Kidney tubule cell (primary cell): ENCODE results near the gene HES6.
A peak's percentile ranks its signal among the peaks of the same experiment; 100 is the strongest.
"Not testable (repeated sequence)": the region's sequence is repeated elsewhere in the genome, so short reads cannot be mapped to it uniquely, and the experiment has no call there.

Experiments
- DNase-seq: peaks from one replicate; pipeline ENCODE4 v3.0.0-alpha.2; 2018; ENCODE audit warnings: low spot score

Gene HES6

GRCh38 chr2:238273433-238273832, 33.6 kb upstream of the HES6 start:
- not testable (repeated sequence) for DNase-seq

DNA sequence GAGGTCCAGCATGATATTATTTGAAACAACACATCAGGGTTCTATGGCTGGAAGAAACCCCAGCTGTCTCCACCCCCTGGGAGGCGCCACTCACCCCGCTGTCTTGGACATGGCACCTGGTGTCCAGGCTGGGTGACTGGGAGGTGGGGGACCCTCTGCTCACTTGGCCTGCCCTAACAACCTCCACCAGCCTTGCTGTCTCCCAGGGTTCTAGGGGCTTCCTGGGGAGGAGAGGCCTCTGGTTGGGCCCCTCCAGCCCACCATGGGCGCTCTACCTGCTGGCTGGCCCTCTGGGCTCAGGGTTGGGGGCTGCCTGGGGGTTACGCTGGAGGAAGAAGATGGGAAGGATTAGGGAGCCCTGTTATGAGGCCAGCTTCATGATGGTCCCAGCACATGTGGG, 32.3 kb upstream of the HES6 start:
- DNase-seq, result no peak

DNA sequence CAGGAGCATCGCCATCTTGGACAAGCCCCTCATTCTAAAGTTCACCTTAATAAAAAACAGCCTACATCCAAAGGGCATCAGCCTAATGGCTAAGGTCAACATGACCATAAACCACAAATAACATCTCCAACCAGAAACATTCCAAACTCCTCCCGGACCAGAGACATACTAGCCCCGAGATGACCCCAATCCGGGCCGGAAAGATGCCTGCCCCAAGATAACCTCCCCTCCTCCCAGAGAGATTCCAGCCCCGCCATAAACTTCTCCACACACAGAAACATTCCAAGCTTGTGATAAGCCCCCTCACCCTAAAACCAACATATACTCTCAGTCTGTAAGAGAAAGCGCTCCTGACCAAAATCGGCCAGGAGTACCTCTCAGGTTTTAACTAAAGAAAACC, 31.8 kb upstream of the HES6 start:
- not testable (repeated sequence) for DNase-seq

DNA sequence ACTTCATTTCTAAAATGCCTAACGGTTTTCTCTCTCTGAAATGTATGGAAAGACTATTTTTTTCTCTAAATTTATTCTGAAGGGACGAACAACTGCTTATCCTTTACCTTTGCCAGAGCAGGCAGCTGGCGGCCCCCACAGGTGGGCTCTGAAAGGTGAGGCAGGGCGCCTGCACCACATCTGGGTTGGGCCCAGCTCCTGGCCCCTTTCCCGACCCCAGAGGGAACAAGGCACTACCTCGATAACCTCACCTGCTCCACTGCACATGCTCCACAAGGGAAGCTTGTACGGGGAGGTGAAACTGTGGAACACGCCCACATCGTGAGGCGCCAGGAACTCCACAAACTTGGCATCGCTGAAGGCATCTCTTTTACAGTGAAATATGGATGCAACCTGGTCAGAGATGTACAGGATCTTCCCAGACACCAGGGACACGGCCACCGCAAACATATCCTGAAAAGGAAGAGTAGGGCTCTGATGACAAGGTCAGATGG, 31.3 kb upstream of the HES6 start:
- DNase-seq, result no peak

- DNase-seq, result no peak
Measured at GRCh38 chr2:238270606-238271005, 30.8 kb upstream of the HES6 start.

- DNase-seq, result no peak
Measured at GRCh38 chr2:238269741-238270140, 29.9 kb upstream of the HES6 start.

- no peak for DNase-seq
Measured at GRCh38 chr2:238267884-238268680, 28.2 kb upstream of the HES6 start.

- peak; percentile 91 for DNase-seq
Measured at GRCh38 chr2:238267341-238267710, 27.5 kb upstream of the HES6 start.

DNA sequence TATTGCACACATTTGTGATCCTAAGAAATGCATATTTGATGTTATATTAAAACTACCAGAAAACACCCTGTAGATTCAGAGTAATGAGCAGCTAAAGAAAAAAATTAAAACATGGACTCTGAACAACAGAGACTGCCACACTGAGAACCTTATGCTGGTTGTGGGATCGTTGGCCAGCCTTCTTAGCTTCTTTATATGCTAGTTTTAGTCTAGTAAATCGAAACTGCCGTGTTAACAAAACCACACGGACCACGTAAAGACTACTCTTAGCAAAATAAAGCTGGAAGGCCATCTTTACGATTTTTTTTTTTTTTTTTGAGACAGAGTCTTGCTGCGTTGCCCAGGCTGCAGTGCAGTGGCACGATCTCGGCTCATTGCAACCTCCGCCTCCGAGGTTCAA, 25.8 kb upstream of the HES6 start:
- DNase-seq, result no peak

DNA sequence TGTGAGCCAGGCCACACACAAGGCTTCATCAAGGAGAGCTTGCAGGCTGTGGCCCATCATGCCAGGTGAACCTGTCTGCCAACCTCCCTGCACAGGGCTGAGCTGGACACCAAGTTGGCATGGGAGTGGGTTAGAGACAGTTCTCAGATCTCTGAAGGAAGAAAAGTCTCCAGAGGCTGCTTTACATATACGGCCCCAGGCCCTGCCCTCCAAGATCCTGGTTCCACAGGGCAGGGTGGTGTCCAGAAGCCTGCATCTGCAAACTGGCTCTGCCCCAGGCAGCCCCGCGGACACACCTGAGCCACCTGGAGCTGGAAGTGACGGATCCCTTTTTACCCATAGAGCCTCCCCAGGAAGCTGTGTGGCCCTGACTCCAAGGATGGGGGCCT, 24.2 kb upstream of the HES6 start:
- no peak for DNase-seq

DNA sequence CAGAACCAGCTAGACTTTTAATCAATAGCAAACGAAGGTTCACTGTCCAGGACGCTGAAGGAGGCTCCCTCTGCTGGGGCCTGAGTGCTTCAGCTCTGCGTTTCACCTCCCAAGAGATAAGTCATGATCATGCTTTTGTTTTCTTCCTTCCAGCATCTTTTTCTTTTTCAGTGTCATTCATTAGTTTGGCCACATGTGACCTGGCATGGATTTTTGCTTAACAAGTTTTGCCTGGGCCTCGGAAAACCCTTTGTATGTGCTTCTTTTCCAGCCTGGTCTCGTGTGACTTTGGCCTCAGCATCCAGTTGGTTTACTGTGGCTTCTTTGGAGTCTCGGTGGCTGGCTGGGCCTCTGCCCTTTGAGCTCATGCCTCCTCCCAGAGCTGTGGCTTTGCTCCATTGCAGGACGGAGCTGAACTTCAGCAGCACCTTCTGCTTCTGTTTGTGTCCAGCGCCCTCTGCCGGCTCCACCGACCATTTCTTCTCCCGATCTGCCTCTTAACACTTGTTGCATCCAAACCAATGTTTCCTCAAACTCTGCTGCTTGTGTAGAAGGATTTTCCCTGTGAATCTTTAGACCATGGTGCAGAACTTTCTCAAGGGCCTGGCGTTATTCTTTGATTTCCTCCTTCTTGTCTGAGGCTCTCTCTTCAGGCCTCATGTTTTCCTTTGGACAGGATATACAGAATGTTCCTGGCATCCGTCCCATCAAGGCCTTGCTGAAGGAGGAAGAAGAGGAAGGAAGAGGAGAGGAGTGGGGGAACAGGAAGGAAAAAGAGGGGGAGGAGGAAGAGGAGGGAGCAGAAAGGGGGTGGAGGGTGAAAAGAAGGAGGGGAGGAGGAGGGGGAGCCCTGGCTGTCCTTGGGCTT, 23.6 kb upstream of the HES6 start:
- peak; percentile 91 for DNase-seq

DNA sequence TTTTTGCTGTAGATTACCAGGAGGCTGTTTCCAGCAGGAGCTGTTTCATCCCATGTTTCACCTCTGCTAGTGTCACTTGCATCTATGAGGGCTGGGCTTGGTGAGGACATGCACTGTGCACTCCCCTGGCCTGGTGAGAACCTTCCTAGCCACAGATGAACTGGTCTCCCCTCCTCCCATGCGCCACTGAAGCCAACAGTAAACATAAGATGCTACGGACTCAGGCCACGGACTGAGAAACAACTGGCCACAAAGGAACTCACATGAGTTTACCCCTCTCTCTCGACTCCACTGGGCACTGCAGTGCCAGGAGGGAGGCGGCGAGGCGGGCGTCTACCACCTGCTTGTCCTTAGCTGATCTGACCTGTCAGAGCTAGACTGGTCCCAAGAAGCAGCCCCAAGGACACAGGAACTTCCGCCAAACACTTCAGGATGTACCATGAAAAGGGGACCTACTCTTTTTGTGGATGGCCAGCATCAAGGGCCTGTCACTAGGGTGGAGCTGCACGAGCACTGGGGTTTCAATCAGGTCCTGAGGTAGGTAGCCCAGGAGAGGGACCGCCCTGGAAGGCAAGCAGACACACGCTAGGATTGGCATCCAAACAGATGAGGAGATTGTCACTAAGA, 22.8 kb upstream of the HES6 start:
- no peak for DNase-seq

GRCh38 chr2:238261718-238262375, 22.0 kb upstream of the HES6 start:
- DNase-seq, result no peak

- DNase-seq, result peak; percentile 95
Measured at GRCh38 chr2:238260883-238261282, 21.0 kb upstream of the HES6 start.

DNA sequence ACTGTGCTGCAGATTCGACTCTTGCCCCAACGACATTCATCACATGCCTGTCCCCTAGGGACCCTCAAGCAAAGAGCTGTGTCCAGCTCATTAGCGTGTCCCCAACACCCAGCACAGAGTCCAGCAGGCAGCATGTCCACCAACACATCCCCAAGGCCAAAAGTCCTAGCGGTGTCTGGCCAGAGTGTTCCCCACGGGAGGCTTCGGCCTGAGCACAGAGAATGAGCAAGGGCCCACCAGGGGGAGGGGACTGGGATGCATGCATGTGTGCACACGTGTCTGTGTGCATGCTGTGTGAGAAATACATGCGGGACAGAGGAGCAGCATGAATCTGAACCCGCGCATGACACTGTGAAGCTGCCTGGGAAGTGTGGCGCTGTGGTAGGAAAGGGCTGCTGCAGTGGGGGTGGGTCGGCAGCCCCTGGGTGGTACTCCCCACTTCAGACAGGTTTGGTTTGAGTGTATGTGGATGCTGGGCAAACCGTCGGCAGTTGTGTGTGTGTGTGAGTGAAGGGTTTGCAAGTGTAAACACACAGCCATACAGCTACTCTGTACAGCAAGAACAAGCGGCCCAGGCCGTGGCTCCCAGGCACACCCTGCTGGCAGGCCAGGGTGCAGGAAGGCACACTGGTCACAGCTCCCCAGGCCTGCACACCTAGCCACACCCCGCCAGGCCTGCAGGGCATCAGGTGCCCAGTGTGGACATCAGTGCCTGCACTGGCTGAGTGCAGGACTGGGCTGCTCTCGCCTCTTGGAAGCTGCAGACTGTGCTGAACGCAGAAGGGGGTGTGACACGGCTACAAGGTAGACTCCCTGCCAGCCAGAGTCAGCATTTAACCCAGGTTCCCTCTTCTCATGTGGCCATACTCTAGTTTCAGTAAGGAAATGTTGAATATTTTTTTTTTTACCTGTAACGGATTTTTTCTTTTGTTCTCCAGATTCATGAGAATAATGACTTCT, 19.5 kb upstream of the HES6 start:
- peak; percentile 18 for DNase-seq

DNA sequence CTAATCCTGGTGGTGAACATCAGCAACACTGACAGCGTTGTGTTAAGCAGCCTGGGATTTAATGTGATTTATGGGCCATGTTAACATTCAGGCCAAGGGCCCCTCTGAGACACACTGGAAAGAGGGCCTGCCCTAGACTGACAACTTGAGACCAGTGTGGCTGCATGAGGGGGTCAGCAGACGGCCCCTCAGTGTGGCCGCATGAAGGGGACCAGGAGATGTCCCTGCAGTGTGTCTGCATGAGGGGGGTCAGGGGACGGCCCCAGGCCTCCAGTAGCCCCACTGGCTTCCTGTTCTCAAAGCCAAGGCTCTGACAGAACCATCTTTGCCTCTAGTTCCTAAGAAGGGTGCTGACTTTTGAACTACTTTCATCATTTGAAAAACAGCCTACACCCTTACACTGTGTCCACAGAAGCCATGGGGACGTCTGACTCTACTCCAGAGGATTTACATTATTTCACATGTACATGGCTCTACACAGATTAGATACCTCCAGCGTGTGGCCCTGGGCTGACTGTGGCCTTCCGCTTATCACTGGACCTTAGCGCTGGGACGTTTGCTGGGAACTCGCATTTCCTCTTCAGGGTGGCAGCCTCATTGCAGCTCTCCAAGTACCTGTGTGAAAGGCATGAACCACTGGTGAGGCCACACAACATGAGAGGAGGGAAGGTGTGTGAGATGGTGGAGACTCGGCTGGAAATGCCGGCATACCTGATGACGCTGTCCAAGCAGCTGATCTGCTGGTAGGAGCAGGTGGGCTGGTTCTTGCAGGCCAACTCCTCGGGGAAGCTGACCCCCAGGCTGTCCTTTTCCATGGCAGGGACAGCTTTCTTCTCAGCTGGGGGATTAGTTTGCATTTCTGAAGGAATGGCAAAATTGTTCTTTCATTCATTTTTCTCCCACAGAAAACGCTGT, 18.2 kb upstream of the HES6 start:
- no peak for DNase-seq

DNA sequence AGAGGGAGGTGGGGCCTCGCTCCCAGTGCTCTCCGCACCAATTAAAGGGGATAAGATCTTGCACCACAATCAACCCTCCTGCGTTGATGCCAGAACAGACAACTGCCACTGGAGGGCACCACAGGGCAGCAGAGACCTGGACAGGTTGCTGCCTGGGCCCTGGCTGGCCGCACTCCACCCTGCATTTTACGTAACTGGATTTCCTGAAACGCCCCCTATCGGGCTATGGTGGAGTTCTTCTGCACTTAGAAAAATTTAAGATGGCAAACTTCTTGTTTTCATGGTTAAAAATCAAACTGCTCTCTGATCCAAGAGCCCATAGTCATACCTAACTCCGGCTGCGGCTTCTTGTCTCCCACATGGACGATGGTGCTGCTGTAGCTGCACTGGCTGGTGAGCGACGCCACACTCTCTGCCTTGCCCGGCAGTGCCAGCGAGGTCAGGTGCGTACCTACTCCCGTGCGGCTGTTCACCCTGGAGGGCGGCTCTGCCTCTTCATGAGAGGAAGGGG, 16.8 kb upstream of the HES6 start:
- peak; percentile 95 for DNase-seq

DNA sequence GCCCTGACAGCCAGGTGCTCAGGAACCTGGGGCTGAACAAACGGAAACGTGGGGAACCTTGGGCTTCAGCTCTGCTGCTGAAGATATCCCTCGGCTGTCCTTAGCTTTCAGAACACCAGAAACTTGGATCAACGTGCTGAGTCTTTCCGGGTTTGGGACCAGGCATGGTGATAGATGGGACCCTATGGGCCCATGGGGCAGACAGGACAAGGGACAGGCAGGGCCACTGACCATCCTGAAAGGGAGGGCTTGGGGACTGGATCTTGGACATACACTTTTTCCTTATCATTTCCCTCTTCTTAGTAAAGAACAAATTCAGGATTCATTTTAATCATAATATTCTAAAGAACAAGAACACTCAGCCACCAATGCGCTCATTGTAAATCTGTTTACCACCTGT, 16.3 kb upstream of the HES6 start:
- DNase-seq, result no peak

- DNase-seq, result no peak
Measured at GRCh38 chr2:238255636-238256035, 15.8 kb upstream of the HES6 start.

DNA sequence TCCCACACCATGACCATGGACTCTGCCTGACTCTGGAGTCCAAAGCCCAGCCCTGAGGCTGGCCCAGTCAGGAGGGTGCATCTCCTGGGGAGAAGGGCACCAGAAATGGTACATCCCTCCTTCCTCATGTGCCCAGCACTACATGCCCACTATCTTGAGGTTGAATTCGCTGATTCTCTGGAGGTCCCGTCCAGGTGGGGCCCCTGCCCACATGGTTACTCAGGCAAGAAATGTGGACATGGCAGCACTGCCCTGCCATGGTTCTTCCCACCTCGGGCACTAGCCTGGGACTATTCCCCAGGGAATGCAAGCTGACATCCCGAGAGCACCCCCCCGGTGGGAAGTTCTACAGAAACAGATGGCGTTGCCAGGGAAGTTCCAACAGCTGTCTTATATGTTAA, 15.3 kb upstream of the HES6 start:
- no peak for DNase-seq
